Erythroblast (primary cell): ENCODE results near the gene MFGE8.
A peak's percentile ranks its signal among the peaks of the same experiment; 100 is the strongest.

Source experiments
- DNase-seq, 2 experiments: peaks; one replicate each; lab custom pipeline; 2025; lab: John Stamatoyannopoulos, UW
- GATA1 ChIP-seq: IDR thresholded peaks from 2 replicates; pipeline ENCODE4 v1.6.1; 2011; ENCODE audit warnings: low read depth, mild to moderate bottlenecking, control low read depth, low read length, moderate library complexity
- POLR2A ChIP-seq: IDR thresholded peaks from 2 replicates; pipeline ENCODE4 v1.6.1; 2011; ENCODE audit warnings: mild to moderate bottlenecking, low read length

Gene MFGE8

GRCh38 chr15:88880944-88881740, 32.0 kb downstream of the MFGE8 start:
- no peak for DNase-seq
- TF ChIP-seq GATA1 (no peak), POLR2A (no peak)

GRCh38 chr15:88878720-88879184, 34.4 kb downstream of the MFGE8 start:
- TF ChIP-seq GATA1, result no peak
- TF ChIP-seq POLR2A, result no peak
- DNase-seq, result peak; percentile 43 to 61

- DNase-seq, result no peak
- TF ChIP-seq GATA1 (no peak), POLR2A (no peak)
These were observed 35.3 kb downstream of the MFGE8 start for GRCh38 chr15:88877906-88878305.

- TF ChIP-seq POLR2A (no peak), GATA1 (no peak)
- DNase-seq, result no peak
These were observed 35.8 kb downstream of the MFGE8 start for GRCh38 chr15:88877415-88877814.

- TF ChIP-seq POLR2A (no peak), GATA1 (no peak)
These were observed 36.6 kb downstream of the MFGE8 start for GRCh38 chr15:88876573-88876972.

GRCh38 chr15:88874684-88875083, 38.5 kb downstream of the MFGE8 start:
- TF ChIP-seq POLR2A (no peak), GATA1 (no peak)

More at GRCh38 chr15:88876573-88876972, 36.6 kb downstream of the MFGE8 start:
- DNase-seq, result peak in 1 of 2 experiments; percentile 7

GRCh38 chr15:88874275-88874674, 38.9 kb downstream of the MFGE8 start:
- TF ChIP-seq GATA1, result no peak
- no peak for TF ChIP-seq POLR2A
- no peak for DNase-seq

More at GRCh38 chr15:88874684-88875083, 38.5 kb downstream of the MFGE8 start:
- no peak for DNase-seq

GRCh38 chr15:88873786-88874185, 39.4 kb downstream of the MFGE8 start:
- no peak for DNase-seq
- no peak for TF ChIP-seq GATA1
- TF ChIP-seq POLR2A, result no peak

GRCh38 chr15:88872706-88873105, 40.5 kb downstream of the MFGE8 start:
- TF ChIP-seq POLR2A (no peak), GATA1 (no peak)
- DNase-seq, result no peak

GRCh38 chr15:88872106-88872505, 41.1 kb downstream of the MFGE8 start:
- TF ChIP-seq GATA1, result no peak

GRCh38 chr15:88871313-88871712, 41.9 kb downstream of the MFGE8 start:
- DNase-seq, result no peak
- TF ChIP-seq POLR2A (no peak), GATA1 (no peak)

More at GRCh38 chr15:88872106-88872505, 41.1 kb downstream of the MFGE8 start:
- DNase-seq, result no peak

GRCh38 chr15:88866295-88866881, 46.8 kb downstream of the MFGE8 start:
- TF ChIP-seq POLR2A (no peak), GATA1 (no peak)
- DNase-seq, result no peak

GRCh38 chr15:88865498-88866099, 47.6 kb downstream of the MFGE8 start:
- no peak for TF ChIP-seq GATA1
- no peak for TF ChIP-seq POLR2A

More at GRCh38 chr15:88865498-88866099, 47.6 kb downstream of the MFGE8 start:
- peak; percentile 40 to 71 for DNase-seq
